Fibroblast of lung (primary cell): ENCODE data around the gene DCLRE1C. TPM values are rescaled to one million over a fixed set of nuclear protein-coding genes. Genes with fewer than 3 reads are reported as not detected.
"Not testable (repeated sequence)": the region's sequence is repeated elsewhere in the genome, so short reads cannot be mapped to it uniquely, and the experiment has no call there.

Source experiments
- DNase-seq, 2 donors: peaks; one replicate each; pipeline versions ENCODE4 v3.0.0 to v3.0.0-alpha.2; 2010; ENCODE audit warnings: low read depth in 2 of 2
- H2AFZ ChIP-seq: 2 replicates; pipeline ENCODE4 v1.5.1; 2012; ENCODE audit warnings: low read length, control low read depth, inconsistent platforms
- H3K27ac ChIP-seq: 2 replicates; pipeline ENCODE4 v1.5.1; 2011; ENCODE audit warnings: low read length, control low read depth; ENCODE audit not compliant: insufficient read depth
- H3K27me3 ChIP-seq: 2 replicates; pipeline ENCODE4 v1.5.1; 2011; ENCODE audit warnings: mild to moderate bottlenecking, low read length; ENCODE audit not compliant: control insufficient read depth, insufficient read depth
- H3K36me3 ChIP-seq: 2 replicates; pipeline ENCODE4 v1.5.1; 2011; ENCODE audit warnings: low read length; ENCODE audit not compliant: control insufficient read depth, insufficient read depth
- H3K4me1 ChIP-seq: 2 replicates; pipeline ENCODE4 v1.5.1; 2011; ENCODE audit warnings: low read length; ENCODE audit not compliant: control insufficient read depth, insufficient read depth; ENCODE audit errors: extremely low read depth
- H3K4me2 ChIP-seq: 2 replicates; pipeline ENCODE4 v1.5.1; 2011; ENCODE audit warnings: low read length, control low read depth; ENCODE audit not compliant: insufficient read depth; ENCODE audit errors: extremely low read depth
- H3K4me3 ChIP-seq, 4 experiments: fragments of 200-600 bp in 1 of 4; sonication (generic) in 1 of 4; replicated peaks in 1 of 4; 2 replicates each; pipeline ENCODE4 v1.5.1; 2011 to 2016; ENCODE audit warnings: low read length in 4 of 4, low read depth in 3 of 4, mild to moderate bottlenecking in 3 of 4, control low read depth in 2 of 4, inconsistent platforms in 1 of 4, mixed read lengths in 1 of 4; ENCODE audit not compliant: insufficient read depth in 1 of 4; ENCODE audit errors: control extremely low read depth in 1 of 4
- H3K79me2 ChIP-seq: 2 replicates; pipeline ENCODE4 v1.5.1; 2012; ENCODE audit warnings: mild to moderate bottlenecking, low read length, inconsistent platforms; ENCODE audit not compliant: control insufficient read depth, insufficient read depth
- H3K9ac ChIP-seq: 2 replicates; pipeline ENCODE4 v1.5.1; 2011; ENCODE audit warnings: mild to moderate bottlenecking, low read length, control low read depth; ENCODE audit not compliant: insufficient read depth
- H3K9me3 ChIP-seq: 2 replicates; pipeline ENCODE4 v1.5.1; 2012; ENCODE audit warnings: low read depth, low read length; ENCODE audit not compliant: control insufficient read depth, insufficient read depth
- H4K20me1 ChIP-seq: 2 replicates; pipeline ENCODE4 v1.5.1; 2011; ENCODE audit warnings: low read length; ENCODE audit not compliant: control insufficient read depth, insufficient read depth; ENCODE audit errors: extremely low read depth
- EZH2 ChIP-seq: IDR thresholded peaks from 2 replicates; pipeline ENCODE4 v1.5.1; 2012; ENCODE audit warnings: low read length, control low read depth, mild to moderate bottlenecking; ENCODE audit errors: missing control alignments
- polyA plus RNA-seq, 2 donors: library from polyadenylated mRNA; depleted of rRNA in 1 of 2; stranded (reverse) in 1 of 2; unstranded in 1 of 2; fragments of >200 nt; gene quantifications; 2 replicates each; pipeline ENCODE4 v1.2.1, GENCODE V29; 2011 to 2012; ENCODE audit warnings: missing spikeins in 1 of 2
- total RNA-seq: library from RNA; depleted of rRNA; stranded (reverse); fragments of >200 nt; gene quantifications from 2 replicates; pipeline ENCODE4 v1.2.1, GENCODE V29; 2014
- TF ChIP-seq, protein P1 (sequence below), 2 donors: IDR thresholded peaks in 1 of 2; conservative IDR thresholded peaks in 1 of 2; 1 replicate in 1 of 2; 2 replicates in 1 of 2; pipeline ENCODE4 v1.5.1; 2011 to 2012; ENCODE audit warnings: low read length in 2 of 2, control low read depth in 1 of 2, inconsistent platforms in 1 of 2, low read depth in 1 of 2, mild to moderate bottlenecking in 1 of 2

Gene DCLRE1C
- total and polyA plus RNA-seq, 2 donors (not counting 1 experiment from before 2014, with no cell fraction given), result 8.9 to 13.4 TPM

GRCh38 chr10:14991035-14991749 lies 37.3 kb upstream of the DCLRE1C start:
- H3K9ac ChIP-seq, H4K20me1 ChIP-seq, H2AFZ ChIP-seq, H3K4me3 ChIP-seq, H3K27ac ChIP-seq, H3K79me2 ChIP-seq, H3K27me3 ChIP-seq, H3K4me1 ChIP-seq, H3K36me3 ChIP-seq, H3K4me2 ChIP-seq, H3K9me3 ChIP-seq: not testable (repeated sequence)
- DNase-seq, result peak; percentile 7 to 48
- TF ChIP-seq, protein P1, sequence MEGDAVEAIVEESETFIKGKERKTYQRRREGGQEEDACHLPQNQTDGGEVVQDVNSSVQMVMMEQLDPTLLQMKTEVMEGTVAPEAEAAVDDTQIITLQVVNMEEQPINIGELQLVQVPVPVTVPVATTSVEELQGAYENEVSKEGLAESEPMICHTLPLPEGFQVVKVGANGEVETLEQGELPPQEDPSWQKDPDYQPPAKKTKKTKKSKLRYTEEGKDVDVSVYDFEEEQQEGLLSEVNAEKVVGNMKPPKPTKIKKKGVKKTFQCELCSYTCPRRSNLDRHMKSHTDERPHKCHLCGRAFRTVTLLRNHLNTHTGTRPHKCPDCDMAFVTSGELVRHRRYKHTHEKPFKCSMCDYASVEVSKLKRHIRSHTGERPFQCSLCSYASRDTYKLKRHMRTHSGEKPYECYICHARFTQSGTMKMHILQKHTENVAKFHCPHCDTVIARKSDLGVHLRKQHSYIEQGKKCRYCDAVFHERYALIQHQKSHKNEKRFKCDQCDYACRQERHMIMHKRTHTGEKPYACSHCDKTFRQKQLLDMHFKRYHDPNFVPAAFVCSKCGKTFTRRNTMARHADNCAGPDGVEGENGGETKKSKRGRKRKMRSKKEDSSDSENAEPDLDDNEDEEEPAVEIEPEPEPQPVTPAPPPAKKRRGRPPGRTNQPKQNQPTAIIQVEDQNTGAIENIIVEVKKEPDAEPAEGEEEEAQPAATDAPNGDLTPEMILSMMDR (conservative IDR thresholded peaks at IDR 0.05 in 1 of 2, IDR thresholded peaks at IDR 0.05 in 1 of 2; ENCODE audit: low read depth in 1 of 2, low read length in 2 of 2), result peak in 1 of 2 donors; percentile 21

DNA sequence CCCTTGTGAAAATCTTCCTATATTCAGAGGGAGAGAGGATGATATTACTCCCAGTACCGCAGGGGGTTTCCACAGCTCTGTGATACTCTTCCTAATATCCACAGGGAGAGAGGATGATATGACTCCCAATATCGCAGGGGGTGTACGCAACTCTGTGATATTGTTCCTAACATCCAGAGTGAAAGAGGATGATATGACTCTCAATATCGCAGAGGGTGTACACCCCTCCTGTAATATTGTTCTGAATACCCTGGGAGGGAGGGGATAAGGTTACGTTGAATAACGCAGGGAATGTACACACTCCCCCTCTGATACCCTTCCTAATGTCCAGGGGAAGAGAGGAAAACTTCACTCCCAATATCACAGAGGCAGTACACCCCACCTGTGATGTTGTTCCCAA lies 35.7 kb upstream of the DCLRE1C start:
- not testable (repeated sequence) for H3K79me2 ChIP-seq, H3K36me3 ChIP-seq, H3K9ac ChIP-seq, H3K9me3 ChIP-seq, DNase-seq, H3K27me3 ChIP-seq, H3K4me2 ChIP-seq, H4K20me1 ChIP-seq, H3K4me1 ChIP-seq, H3K4me3 ChIP-seq, H3K27ac ChIP-seq, H2AFZ ChIP-seq

GRCh38 chr10:14982744-14983143 lies 28.8 kb upstream of the DCLRE1C start:
- Histone ChIP-seq H3K79me2 (no peaks in the 10 kb centered on the region), H3K9me3 (no peaks in the 10 kb centered on the region), H3K27me3 (no peaks in the 10 kb centered on the region), H3K9ac (no peak overlapping the region), H3K4me3 (no peak overlapping the region), H3K36me3 (no peaks in the 10 kb centered on the region), H3K4me2 (no peak overlapping the region), H2AFZ (no peak overlapping the region), H3K4me1 (no peaks in the 10 kb centered on the region), H4K20me1 (no peaks in the 10 kb centered on the region), H3K27ac (no peak overlapping the region)
- DNase-seq, result no peak
- no peak for TF ChIP-seq EZH2
- TF ChIP-seq, protein P1 (conservative IDR thresholded peaks at IDR 0.05 in 1 of 2, IDR thresholded peaks at IDR 0.05 in 1 of 2; ENCODE audit: low read depth in 1 of 2, low read length in 2 of 2), result no peak
